Pancreas (tissue), 10 donors: Measurements from ENCODE around the gene MACROD2. TPM values are rescaled to one million over a fixed set of nuclear protein-coding genes. Genes with fewer than 3 reads are reported as not detected.

ENCODE experiments used
- ATAC-seq, 4 donors: fragments of 200-7000 bp; cut with Tn5 transposase; one replicate each; pipeline versions ENCODE4 v1.8.0 to v1.9.1; 2020; ENCODE audit warnings: mild to moderate bottlenecking in 4 of 4, moderate library complexity in 4 of 4
- DNase-seq, 6 donors: peaks; one replicate each; pipeline ENCODE4 v3.0.0-alpha.2; 2020
- FAIRE-seq: peaks from 2 replicates; lab custom pipeline; 2012; peaks lifted over from hg19 to GRCh38; lab: Jason Lieb, UNC
- H3K27ac ChIP-seq, 4 donors: fragments of 200-600 bp; sonication (generic); 1 replicate in 3 of 4; 2 replicates in 1 of 4; pipeline versions ENCODE4 v1.5.0 to v1.8.0; 2020
- H3K27me3 ChIP-seq, 4 donors: fragments of 200-600 bp; one replicate each; pipeline ENCODE4 v1.8.0; 2021
- H3K36me3 ChIP-seq, 3 donors: fragments of 200-600 bp; sonication (generic) in 1 of 3; one replicate each; pipeline versions ENCODE4 v1.5.0 to v1.8.0; 2020 to 2021
- H3K4me1 ChIP-seq, 3 donors: fragments of 200-600 bp; one replicate each; pipeline ENCODE4 v1.8.0; 2021
- H3K4me3 ChIP-seq, 4 donors: fragments of 200-600 bp; sonication (generic) in 2 of 4; one replicate each; pipeline versions ENCODE4 v1.5.0 to v1.8.0; 2020 to 2021
- H3K9me3 ChIP-seq, 4 donors: fragments of 200-600 bp; one replicate each; pipeline ENCODE4 v1.8.0; 2021
- CTCF ChIP-seq, 4 donors: fragments of 200-600 bp; sonication (generic) in 3 of 4; IDR thresholded peaks; one replicate each; pipeline versions ENCODE4 v1.5.0 to v1.8.0; 2021; ENCODE audit warnings: antibody characterized with exemption in 4 of 4
- WGBS, 2 donors: extraction: QIAGEN DNeasy Blood & Tissue Kit; methylation state at CpG; one replicate each; pipeline ENCODE4 v1.1.7; 2013; 5-methylcytosine and 5-hydroxymethylcytosine counted together
- intact Hi-C, 3 donors: fragments of 100-400 bp; cut with DNase I; formaldehyde crosslinking; loops; one replicate each; pipeline versions ENCODE4 v1.11.1 to v1.14.2; 2022
- polyA plus RNA-seq, 2 donors: library from polyadenylated mRNA; stranded (reverse); fragments of 200-250 nt; gene quantifications; one replicate each; pipeline ENCODE4 v1.2.3, GENCODE V29; 2013
- total RNA-seq, 6 donors: library from RNA; stranded (reverse); fragmentation: NEBNext Ultra II Directional in 4 of 6; extraction: Animal tissue kit (Norgen Biotek cat#: 25700) in 4 of 6; gene quantifications; one replicate each; pipeline versions ENCODE4 v1.2.1 to v1.2.4, GENCODE V29; 2021 to 2023
- donor health status: healthy with polysubstance abuse.
- donor health status: DM: no; HTN: no; CAD: no; lungs with moderate emphysema.
- donor health status: DM: no; HTN: no; CAD: no.
- donor health status: control.
- donor health status: control.
- donor health status: Bipolar disorder and iron deficiency.
- donor health status: DM: yes; HTN: yes; CAD: no.
- donor health status: DM: no; HTN: no; CAD: no.
- donor health status: DM: no; HTN: no; CAD: no.
- donor health status: DM: yes; HTN: yes; CAD: no.

MACROD2 gene
- total and polyA plus RNA-seq, 8 donors = 1.7 to 4.9 (median 2.7) TPM

GRCh38 chr20:14375416-14375985 is 380.2 kb downstream of the MACROD2 start:
- TF ChIP-seq CTCF (IDR thresholded peaks at IDR 0.05) = no peak
- DNase-seq (no peak), FAIRE-seq (no peak), ATAC-seq (peak in 1 of 4 donors; percentile 32)
- H3K36me3 ChIP-seq = no peaks in the 10 kb centered on the region
- no peaks in the 10 kb centered on the region for H3K27me3 ChIP-seq
- H3K4me3 ChIP-seq = no peak overlapping the region
- H3K9me3 ChIP-seq = no peaks in the 10 kb centered on the region
- no peak overlapping the region for H3K27ac ChIP-seq
- H3K4me1 ChIP-seq = no peaks in the 10 kb centered on the region
- intact Hi-C loops = no loop called here
- 51 to 58% methylated on average over 4 of the region's 4 CpGs for WGBS, 2 donors

GRCh38 chr20:14378326-14378725 is 383.0 kb downstream of the MACROD2 start:
- no peak for DNase-seq
- no peak for FAIRE-seq
- intact Hi-C loops = no loop called here

GRCh38 chr20:14383335-14383734 is 388.0 kb downstream of the MACROD2 start:
- Histone ChIP-seq H3K4me3 (no peak overlapping the region), H3K9me3 (no peaks in the 10 kb centered on the region), H3K27me3 (no peaks in the 10 kb centered on the region), H3K4me1 (no peaks in the 10 kb centered on the region), H3K36me3 (no peaks in the 10 kb centered on the region), H3K27ac (no peak overlapping the region)
- FAIRE-seq = no peak
- DNase-seq = no peak
- no peak for ATAC-seq
- 85 to 89% methylated on average over 5 of the region's 5 CpGs for WGBS, 2 donors
- intact Hi-C loops = no loop called here
- no peak for TF ChIP-seq CTCF (IDR thresholded peaks at IDR 0.05)

More at GRCh38 chr20:14378326-14378725, 383.0 kb downstream of the MACROD2 start:
- no peak overlapping the region for H3K4me3 ChIP-seq
- TF ChIP-seq CTCF (IDR thresholded peaks at IDR 0.05) = no peak
- H3K27ac ChIP-seq = no peak overlapping the region
- no peaks in the 10 kb centered on the region for H3K4me1 ChIP-seq
- no peaks in the 10 kb centered on the region for H3K27me3 ChIP-seq
- H3K36me3 ChIP-seq = no peaks in the 10 kb centered on the region
- ATAC-seq = no peak
- H3K9me3 ChIP-seq = no peaks in the 10 kb centered on the region

GRCh38 chr20:14384416-14385175 is 389.3 kb downstream of the MACROD2 start:
- Histone ChIP-seq H3K9me3 (no peaks in the 10 kb centered on the region), H3K27me3 (no peaks in the 10 kb centered on the region), H3K27ac (no peak overlapping the region), H3K4me3 (no peak overlapping the region), H3K36me3 (no peaks in the 10 kb centered on the region), H3K4me1 (no peaks in the 10 kb centered on the region)
- no peak for ATAC-seq
- intact Hi-C loops = no loop called here
- WGBS, 2 donors = 9 to 16% methylated on average over 1 of the region's 1 CpG
- TF ChIP-seq CTCF (IDR thresholded peaks at IDR 0.05) = no peak
- FAIRE-seq = no peak
- no peak for DNase-seq

GRCh38 chr20:14385176-14385740 is 389.9 kb downstream of the MACROD2 start:
- no peak overlapping the region for H3K27ac ChIP-seq
- H3K27me3 ChIP-seq = no peaks in the 10 kb centered on the region
- no peak for TF ChIP-seq CTCF (IDR thresholded peaks at IDR 0.05)
- DNase-seq (no peak), FAIRE-seq (no peak), ATAC-seq (no peak)
- WGBS, 2 donors = 67 to 70% methylated on average over 2 of the region's 2 CpGs
- no peaks in the 10 kb centered on the region for H3K9me3 ChIP-seq
- intact Hi-C loops = no loop called here
- H3K4me1 ChIP-seq = no peaks in the 10 kb centered on the region
- no peak overlapping the region for H3K4me3 ChIP-seq
- no peaks in the 10 kb centered on the region for H3K36me3 ChIP-seq
